ENCODE data around the gene FAM3C. TPM values are rescaled to one million over a fixed set of nuclear protein-coding genes. Genes with fewer than 3 reads are reported as not detected.

The FAM3C gene
- total and polyA plus RNA-seq, 2 experiments from 2014 or later, result 33.9 to 60.3 TPM

DNA sequence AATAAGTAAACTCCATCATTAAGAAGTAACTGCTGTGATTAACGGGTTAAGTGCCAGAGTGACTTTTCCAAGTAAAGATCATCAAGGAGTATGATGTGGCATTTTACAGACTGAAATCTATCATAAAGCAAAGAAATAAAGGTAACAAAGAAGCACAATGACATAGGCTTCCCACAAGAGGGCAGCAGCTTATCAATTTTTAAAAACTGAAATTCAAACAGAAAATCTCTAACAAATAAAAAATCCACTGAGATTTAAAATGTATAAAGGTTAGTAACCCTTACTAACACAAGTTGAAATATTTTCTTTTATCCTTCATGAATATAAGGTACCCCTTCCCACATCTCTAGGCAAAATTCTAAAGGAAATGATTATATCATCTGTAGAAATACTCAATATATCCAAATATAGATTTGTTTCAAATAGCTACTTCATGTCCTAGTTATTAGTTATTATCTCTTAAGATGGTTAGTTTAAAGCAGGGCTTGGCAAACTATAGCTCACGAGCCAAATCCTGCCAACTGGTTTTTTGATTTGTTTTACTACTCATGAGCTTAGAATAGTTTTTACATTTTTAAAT lies 29.2 kb downstream of the FAM3C start:
- H3K27me3 Mint-ChIP-seq (ENCODE audit: insufficient read depth, low read depth, poor library complexity), result no peaks in the 10 kb centered on the region
- H3K4me1 ChIP-seq (ENCODE audit: insufficient read depth), result peaks cover 12% of the 10 kb centered on the region; the same call in 1 of the 2 replicates
- ATAC-seq, result no peak
- no peaks in the 10 kb centered on the region for H4K20me1 ChIP-seq (replicated peaks; ENCODE audit: insufficient read depth)
- H3K36me3 ChIP-seq (ENCODE audit: insufficient read depth), result no peaks in the 10 kb centered on the region; the same call in 1 of the 2 replicates
- H3K27ac Mint-ChIP-seq, result peak overlapping the region; percentile 27; the same call in 1 of the 2 replicates
- no peak overlapping the region for H3K4me3 Mint-ChIP-seq
- DNase-seq (ENCODE audit: low spot score), result peak; percentile 21
- H3K27me3 ChIP-seq (ENCODE audit: insufficient read depth), result no peaks in the 10 kb centered on the region
- peaks cover 15% of the 10 kb centered on the region; the same call in 2 of the 3 replicates for H3K4me1 Mint-ChIP-seq
- no peak for TF ChIP-seq CREB1 (CRISPR knock-in tag; IDR thresholded peaks at IDR 0.05; ENCODE audit: low read depth)
- TF ChIP-seq, protein P1, sequence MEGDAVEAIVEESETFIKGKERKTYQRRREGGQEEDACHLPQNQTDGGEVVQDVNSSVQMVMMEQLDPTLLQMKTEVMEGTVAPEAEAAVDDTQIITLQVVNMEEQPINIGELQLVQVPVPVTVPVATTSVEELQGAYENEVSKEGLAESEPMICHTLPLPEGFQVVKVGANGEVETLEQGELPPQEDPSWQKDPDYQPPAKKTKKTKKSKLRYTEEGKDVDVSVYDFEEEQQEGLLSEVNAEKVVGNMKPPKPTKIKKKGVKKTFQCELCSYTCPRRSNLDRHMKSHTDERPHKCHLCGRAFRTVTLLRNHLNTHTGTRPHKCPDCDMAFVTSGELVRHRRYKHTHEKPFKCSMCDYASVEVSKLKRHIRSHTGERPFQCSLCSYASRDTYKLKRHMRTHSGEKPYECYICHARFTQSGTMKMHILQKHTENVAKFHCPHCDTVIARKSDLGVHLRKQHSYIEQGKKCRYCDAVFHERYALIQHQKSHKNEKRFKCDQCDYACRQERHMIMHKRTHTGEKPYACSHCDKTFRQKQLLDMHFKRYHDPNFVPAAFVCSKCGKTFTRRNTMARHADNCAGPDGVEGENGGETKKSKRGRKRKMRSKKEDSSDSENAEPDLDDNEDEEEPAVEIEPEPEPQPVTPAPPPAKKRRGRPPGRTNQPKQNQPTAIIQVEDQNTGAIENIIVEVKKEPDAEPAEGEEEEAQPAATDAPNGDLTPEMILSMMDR (conservative IDR thresholded peaks at IDR 0.05; ENCODE audit: low read depth in 2 of 2), result peak; percentile 56 to 85
- peaks cover 26% of the 10 kb centered on the region; the same call in 2 of the 3 replicates for H3K36me3 Mint-ChIP-seq (ENCODE audit: low read depth)
- H3K4me3 ChIP-seq, result no peak overlapping the region
- H3K27ac ChIP-seq (ENCODE audit: low read depth), result no peak overlapping the region
- H3F3A ChIP-seq (replicated peaks; ENCODE audit: low read depth), result no peaks in the 10 kb centered on the region
- no peak overlapping the region for H3K4me2 ChIP-seq
- H3K9me2 ChIP-seq (ENCODE audit: insufficient read depth), result no peaks in the 10 kb centered on the region
- H2AFZ ChIP-seq, result no peak overlapping the region
- peaks cover 19% of the 10 kb centered on the region; the same call in 1 of the 2 replicates for H3K79me2 ChIP-seq (replicated peaks; ENCODE audit: insufficient read depth)
- H3K9me3 Mint-ChIP-seq, result no peaks in the 10 kb centered on the region

DNA sequence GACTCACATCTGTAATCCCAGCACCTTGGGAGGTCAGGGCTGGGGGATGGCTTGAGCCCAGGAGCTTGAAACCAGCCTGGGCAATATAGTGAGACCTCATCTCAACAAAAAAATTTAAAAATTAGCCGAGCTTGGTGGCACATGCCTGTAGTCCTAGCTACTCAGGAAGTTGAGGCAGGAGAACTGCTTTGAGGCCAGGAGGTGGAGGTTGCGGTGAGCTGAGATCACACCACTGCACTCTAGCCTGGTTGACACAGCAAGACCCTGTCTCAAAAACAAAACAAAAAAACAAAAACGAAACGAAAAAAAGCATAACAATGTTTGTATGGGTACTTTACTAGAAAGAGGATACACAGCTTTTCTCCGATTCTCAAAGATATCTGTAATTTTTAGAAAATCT lies 35.5 kb downstream of the FAM3C start:
- Mint-ChIP-seq H3K27ac (0 out of 2 replicates have a peak overlapping the region, but pooled peaks have one; percentile 1), H3K27me3 (ENCODE audit: insufficient read depth, low read depth, poor library complexity) (no peaks in the 10 kb centered on the region), H3K4me1 (peaks cover 19% of the 10 kb centered on the region; the same call in 2 of the 3 replicates), H3K9me3 (no peaks in the 10 kb centered on the region), H3K4me3 (no peak overlapping the region), H3K36me3 (ENCODE audit: low read depth) (peaks cover 47% of the 10 kb centered on the region; the same call in 2 of the 3 replicates)
- no peaks in the 10 kb centered on the region; the same call in none of the 2 replicates for H3K36me3 ChIP-seq (ENCODE audit: insufficient read depth)
- H2AFZ ChIP-seq, result no peak overlapping the region
- H3K27me3 ChIP-seq (ENCODE audit: insufficient read depth), result no peaks in the 10 kb centered on the region
- DNase-seq (ENCODE audit: low spot score), result no peak
- H3K27ac ChIP-seq (ENCODE audit: low read depth), result no peak overlapping the region
- no peak for ATAC-seq
- H3K9me2 ChIP-seq (ENCODE audit: insufficient read depth), result no peaks in the 10 kb centered on the region
- peaks cover 24% of the 10 kb centered on the region for H3K4me1 ChIP-seq (ENCODE audit: insufficient read depth)
- no peak overlapping the region for H3K4me2 ChIP-seq
- H4K20me1 ChIP-seq (replicated peaks; ENCODE audit: insufficient read depth), result no peaks in the 10 kb centered on the region
- H3K79me2 ChIP-seq (replicated peaks; ENCODE audit: insufficient read depth), result peaks cover 11% of the 10 kb centered on the region; the same call in 1 of the 2 replicates
- H3F3A ChIP-seq (replicated peaks; ENCODE audit: low read depth), result no peaks in the 10 kb centered on the region
- no peak overlapping the region for H3K4me3 ChIP-seq
- no peak for TF ChIP-seq NANOG (IDR thresholded peaks at IDR 0.05; ENCODE audit: borderline replicate concordance)
- no peak for TF ChIP-seq REST (IDR thresholded peaks at IDR 0.05; ENCODE audit: unreplicated experiment)
- TF ChIP-seq, protein P2, sequence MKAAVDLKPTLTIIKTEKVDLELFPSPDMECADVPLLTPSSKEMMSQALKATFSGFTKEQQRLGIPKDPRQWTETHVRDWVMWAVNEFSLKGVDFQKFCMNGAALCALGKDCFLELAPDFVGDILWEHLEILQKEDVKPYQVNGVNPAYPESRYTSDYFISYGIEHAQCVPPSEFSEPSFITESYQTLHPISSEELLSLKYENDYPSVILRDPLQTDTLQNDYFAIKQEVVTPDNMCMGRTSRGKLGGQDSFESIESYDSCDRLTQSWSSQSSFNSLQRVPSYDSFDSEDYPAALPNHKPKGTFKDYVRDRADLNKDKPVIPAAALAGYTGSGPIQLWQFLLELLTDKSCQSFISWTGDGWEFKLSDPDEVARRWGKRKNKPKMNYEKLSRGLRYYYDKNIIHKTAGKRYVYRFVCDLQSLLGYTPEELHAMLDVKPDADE (IDR thresholded peaks at IDR 0.05), result no peak
- TF ChIP-seq POLR2AphosphoS5 (IDR thresholded peaks at IDR 0.05; ENCODE audit: low read depth), result no peak
- TF ChIP-seq JUNB (IDR thresholded peaks at IDR 0.05; ENCODE audit: unreplicated experiment), result no peak
- TF ChIP-seq, protein P1 (conservative IDR thresholded peaks at IDR 0.05; ENCODE audit: low read depth in 2 of 2), result no peak
- no peak for TF ChIP-seq EZH2phosphoT487 (IDR thresholded peaks at IDR 0.05; ENCODE audit: unreplicated experiment)
- TF ChIP-seq ZNF331 (CRISPR knock-in tag; IDR thresholded peaks at IDR 0.05; ENCODE audit: low read depth), result no peak
- TF ChIP-seq EZH2 (IDR thresholded peaks at IDR 0.05; ENCODE audit: low read depth, unreplicated experiment), result no peak

All from GM23338 (cell line).